Activated CD4-positive, CD25-positive, alpha-beta regulatory T cell treated with anti-CD3 and anti-CD28 coated beads, Interleukin-2, amount 50 U/mL, for 16 hours (primary cell): ENCODE measurements around the gene BPIFB4.
"Not testable (repeated sequence)": the region's sequence is repeated elsewhere in the genome, so short reads cannot be mapped to it uniquely, and the experiment has no call there.

Experiments used
- DNase-seq: peaks from one replicate; pipeline ENCODE4 v3.0.0-alpha.2; 2020; ENCODE audit warnings: low read depth, low spot score

The BPIFB4 gene

DNA sequence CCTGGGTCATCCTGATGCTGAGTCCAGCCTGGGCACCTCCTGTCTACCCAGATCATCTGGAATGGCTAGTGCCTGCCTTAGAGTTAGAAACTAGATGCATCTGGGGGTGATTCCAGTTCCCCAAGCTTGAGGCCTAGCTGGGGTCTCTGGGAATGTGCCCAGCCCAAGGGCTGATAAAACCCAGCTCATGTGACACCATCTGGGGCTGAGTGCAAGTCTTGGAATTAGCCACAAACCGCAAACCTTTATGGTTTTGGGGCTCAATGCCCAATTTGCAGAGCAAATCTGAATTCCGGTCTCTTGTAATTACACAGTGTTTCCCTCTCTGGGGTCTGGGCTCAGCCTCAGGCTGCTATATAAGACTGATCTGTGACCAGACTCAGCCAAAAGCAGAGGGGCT is at the start of gene BPIFB4:
TSS of gene BPIFB4 (plus strand) at position 385 of the 400 bp plus-strand sequence. CDS start 1,884 bp downstream, outside the sequence.
- no peak for DNase-seq

DNA sequence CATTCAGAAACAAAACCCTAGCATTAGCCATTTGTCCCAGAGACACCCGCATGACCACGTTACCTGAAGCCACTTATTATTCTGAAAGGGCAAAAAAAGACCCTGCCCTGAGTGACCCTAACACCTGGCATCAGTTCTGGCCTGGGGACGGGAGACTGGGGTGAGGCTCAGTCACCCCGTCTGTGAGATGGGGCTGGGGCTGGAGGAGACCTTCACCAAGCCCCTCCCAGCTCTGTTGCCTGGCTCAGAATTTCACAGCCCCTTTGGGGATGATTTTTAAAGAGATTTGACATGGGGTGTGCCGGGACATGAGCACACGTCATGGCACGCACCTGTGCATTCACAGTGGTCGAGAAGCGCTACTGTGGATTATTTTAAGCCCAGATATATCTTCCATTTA is 49.4 kb upstream of the BPIFB4 start:
- DNase-seq: no peak

DNA sequence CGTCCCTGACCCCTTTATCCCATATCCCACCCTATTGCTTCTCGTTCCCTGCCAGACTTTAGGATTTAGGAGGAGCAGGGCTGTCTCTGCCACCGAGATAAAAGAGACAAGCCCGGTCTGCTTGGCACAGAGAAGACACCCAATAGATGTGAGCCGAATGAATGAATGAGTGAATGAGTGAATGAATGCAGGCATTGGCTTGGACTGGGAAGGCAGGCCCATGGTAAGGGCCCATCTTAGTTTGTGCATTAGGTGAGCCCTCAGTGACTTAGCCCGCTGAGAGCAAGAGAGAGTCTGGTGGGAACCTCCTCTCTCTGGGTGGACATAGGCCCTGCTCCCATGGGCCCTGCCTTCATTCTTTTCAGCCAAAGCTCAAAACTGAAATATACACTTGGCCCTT is 48.9 kb upstream of the BPIFB4 start:
- DNase-seq: no peak

DNA sequence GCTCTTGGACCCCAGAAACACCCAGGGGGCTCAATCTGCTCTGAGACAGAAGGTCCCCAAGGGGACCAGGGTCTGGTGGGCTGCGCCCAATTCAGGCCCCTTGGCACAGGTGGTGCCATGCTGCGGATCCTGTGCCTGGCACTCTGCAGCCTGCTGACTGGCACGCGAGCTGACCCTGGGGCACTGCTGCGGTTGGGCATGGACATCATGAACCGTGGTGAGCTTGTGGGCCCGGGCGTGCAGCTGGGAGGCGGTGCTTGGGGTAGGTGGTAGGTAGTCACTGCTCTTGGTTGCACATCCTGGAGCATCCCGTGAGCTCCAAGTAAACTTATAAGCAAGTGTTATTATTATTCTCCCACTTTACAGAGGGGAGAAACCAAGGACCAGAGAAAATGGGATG is 47.9 kb upstream of the BPIFB4 start, which contains the start of gene BPIFB6:
TSS of gene BPIFB6 (plus strand) at position 118 of the 400 bp plus-strand sequence. CDS start at position 118, 0 bp downstream.
- no peak for DNase-seq

DNA sequence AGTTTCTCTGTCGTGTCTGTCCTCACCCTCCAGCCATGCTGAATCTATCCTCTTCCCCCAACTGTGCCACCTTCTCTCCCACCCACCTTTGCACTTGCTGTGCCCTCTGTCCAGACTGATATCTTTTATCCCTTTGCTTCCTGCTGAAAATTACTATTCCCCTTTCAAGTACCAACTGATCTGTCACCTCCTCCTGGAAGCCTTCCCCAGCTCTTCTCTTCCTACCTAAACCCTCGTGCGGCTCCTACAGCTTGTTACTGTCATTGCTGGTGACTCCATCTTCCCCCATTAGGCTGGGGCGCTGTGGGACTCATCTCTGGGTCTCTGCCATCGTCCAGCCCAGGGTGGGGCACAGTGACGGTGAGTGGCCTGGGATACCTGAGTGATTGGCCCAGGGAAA is 46.9 kb upstream of the BPIFB4 start:
- no peak for DNase-seq

DNA sequence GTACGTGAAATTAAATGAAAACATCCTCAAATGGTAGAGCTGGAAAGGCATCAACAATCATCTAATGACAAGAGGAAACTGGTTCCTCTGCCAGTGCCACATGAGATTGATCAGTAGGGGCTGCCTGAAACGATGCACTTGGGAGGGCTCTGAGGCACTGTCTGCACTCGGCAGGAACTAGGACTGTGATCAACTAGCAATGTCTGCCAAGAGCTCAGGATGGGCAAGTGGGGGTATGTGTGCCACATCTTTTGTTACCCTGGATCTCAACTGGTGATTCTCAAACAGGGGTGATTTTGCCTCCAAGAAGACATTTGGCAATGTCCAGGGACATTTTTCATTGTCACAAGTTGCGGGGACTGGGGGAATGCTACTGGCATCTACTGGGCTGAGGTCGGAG is 46.1 kb upstream of the BPIFB4 start:
- DNase-seq: no peak

DNA sequence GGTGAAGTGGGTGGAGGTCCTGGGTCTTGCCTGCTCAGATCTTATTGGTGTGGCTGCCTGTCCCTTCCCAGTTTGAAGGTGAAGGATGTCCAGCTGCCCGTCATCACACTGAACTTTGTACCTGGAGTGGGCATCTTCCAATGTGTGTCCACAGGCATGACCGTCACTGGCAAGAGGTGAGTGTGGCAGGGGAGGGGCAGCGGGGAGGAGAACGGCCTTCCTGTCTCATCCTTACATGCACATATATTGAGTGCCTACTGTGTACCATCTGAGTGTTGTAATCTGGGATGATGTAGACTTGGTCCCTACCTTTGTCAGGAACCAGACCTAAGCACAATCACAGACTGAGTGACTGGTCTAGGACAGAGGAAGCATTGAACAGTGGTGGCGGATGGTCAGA is 45.3 kb upstream of the BPIFB4 start:
- no peak for DNase-seq

DNA sequence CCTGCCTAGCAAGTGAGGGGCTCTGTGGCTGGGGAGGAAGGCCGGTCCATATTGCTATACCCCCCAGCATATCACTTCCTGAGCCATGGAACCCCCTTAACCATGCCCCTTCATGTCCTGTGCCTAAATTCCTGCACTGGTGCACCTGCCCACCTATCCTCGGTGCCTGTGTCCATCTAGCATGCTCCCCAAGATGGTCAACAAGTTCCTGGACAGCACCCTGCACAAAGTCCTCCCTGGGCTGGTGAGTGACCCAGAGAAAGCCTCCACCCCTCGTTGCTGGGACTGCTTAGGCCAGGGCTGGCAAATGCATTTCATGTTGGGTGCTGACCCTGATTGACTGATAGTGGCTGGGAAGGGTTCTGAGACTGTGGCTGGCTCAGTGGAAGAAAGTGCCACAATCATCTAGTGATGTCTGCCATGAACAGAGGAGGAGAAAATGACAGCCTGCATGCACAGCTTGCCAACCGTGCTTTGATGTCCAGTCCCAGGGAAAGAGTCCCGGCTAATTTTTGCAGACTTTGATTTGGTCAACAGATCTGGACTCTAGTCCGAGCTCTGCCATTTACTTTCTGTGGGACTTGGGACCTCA is 44.4 kb upstream of the BPIFB4 start:
- no peak for DNase-seq

DNA sequence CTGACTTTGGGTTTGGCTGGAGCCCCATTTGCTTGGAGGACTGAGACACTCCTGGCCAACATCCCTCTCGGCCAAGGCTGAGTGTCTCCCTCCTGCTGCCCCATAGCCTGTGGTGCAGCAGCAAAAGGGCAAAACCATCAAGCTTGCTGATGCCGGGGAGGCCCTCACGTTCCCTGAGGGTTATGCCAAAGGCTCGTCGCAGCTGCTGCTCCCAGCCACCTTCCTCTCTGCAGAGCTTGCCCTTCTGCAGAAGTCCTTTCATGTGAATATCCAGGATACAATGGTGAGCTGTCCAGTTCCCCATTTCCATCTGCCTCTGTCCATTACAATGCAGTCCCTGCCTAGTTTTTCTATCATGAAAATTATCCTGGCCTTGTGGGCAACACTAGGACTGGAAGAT is 42.0 kb upstream of the BPIFB4 start:
- DNase-seq: no peak

DNA sequence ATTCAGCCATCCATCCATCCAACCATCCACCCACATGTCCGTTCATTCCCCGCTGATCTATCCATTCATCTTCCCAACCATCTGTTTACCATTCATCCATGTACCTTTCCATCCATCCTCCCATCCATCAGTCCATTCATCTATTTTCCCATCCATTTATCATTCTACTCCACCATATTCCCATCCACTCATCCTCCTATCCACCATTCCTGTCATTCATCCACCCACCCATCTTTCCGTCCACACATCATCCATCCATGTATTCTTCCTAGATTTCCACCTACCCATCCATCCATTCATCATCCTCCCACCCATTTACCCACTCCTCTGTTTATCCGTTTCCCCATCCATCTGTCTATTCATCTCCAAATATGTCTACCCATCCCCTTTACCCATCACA is 41.2 kb upstream of the BPIFB4 start:
- no peak for DNase-seq

DNA sequence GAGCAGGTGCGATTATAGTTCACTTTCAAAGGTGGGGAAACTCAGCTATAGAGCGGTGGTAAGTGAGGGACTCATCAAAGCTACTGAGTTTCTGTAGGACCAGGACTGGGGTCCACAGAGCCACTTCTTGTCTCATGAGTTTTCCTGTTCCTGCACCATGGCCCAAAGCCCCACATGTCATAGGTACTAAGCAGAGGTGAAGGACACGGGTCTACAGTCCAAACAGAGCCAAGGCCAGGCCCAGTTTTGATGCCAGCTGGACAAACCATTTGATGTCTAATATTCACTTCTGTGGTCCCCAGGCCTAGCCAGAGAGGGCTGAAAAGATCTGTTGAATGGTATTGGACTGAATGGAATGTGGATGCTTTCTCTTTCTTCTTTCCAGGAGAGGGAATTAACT is 37.0 kb upstream of the BPIFB4 start:
- DNase-seq: no peak

DNA sequence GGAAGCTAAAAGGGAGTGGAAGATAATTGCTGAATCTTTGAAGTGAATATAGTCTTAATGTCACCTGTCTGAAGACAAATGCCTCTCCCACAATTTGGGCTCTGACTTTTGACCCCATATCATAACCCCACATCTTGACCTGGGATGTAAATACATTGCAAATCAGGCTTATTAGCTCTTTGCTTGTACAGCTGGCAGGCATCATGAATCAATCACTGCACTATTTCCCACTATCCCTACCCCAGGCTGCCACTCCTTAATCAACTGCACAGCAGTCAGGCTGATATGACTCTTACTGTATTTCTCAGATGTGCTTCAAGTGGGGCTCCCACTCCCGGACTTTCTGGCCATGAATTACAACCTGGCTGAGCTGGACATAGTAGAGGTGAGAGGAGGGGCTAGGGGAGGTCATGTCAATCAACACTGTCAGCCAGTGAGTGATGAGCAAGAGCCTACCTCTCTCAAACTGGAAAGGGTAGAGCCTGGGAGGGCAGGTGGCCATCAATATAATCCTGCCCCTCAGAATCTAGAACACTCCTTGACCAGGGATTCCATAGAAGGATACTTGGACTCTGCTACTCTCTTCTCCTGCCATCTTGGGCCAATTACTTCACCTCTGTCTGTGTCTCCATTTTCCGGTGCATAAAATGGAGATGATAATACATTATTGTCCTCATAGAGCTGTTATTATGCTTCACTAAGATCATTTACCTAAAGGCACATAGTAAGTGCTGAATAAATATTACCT is 36.3 kb upstream of the BPIFB4 start:
- no peak for DNase-seq

DNA sequence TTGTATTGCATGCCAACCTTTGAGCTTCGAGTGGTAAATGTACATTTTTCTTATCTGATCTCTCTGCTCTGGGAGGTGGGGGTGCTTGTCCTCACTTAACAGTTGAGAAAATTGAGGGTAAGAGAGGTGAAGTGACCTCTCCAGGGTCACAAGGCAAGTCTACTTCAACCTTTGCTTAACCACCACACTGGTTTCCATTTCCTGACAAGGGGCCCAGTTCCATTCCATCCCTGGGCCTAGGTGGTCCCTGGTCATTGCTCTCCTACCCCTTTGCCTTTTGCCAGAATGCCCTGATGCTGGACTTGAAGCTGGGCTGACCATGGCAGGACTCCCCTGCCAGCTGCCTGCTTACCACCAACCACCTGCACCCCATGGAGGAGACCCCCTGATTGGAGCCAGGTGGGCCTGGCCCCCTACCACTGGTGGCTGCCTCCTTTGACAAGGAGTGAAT is 35.7 kb upstream of the BPIFB4 start:
- DNase-seq: no peak

DNA sequence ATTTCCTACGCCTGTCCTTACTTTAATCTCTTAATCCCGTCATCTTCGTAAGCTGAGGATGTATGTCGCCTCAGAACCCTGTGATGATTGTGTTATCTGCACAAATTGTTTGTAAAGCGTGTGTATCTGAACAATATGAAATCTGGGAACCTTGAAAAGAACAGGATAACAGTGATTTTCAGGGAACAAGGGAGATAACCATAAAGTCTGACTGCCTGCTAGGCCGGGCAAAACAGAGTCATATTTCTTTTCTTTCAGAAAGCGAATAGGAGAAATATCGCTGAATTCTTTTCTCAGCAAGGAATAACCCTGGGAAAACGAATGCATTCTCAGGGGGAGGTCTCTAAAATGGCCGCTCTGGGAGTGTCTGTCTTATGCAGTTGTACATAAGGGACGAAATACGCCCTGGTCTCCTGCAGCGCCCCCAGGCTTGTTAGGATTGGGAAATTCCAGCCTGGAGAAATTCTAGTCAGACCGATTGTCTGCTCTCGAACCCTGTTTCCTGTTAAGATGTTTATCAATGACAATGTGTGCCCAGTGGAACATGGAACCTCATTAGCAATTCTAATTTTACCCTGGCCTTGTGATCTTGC is 34.2 kb upstream of the BPIFB4 start:
- DNase-seq: not testable (repeated sequence)

DNA sequence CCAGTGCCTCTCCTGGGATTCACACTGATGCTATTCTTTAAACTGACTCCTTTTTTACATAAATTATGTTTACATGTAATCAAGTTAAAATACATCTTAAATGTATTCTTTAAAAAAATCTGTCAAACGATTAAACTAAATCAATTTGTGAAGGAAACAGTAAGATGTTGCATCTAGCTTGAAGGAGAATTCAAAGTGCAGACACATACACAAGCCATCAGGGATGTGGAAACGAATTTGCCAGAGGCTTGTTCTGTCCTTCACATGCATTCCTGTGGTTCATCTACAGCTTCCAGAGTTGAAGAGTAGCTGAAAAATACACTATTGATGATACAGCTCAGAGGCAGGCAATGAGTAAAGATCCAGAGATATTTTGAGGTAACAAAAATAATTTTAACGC is 33.0 kb upstream of the BPIFB4 start:
- DNase-seq: no peak

DNA sequence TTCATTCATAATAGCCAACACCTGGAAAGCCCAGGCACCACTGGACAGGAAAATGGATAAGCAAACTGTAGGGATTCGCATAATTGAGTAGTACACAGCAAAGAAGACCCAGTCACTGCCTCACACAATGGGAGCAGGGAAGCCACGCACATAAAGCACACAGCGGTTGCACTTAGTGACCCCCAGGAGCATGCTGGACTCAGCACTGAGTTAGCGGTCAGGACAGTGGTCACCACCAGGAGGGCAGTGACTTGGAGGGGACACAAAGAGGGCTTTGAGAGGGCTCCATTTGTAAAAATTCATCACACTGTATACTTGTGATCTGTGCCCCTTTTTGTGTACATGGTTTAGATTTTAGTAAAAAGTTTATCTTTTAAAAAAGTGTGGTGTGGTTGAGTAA is 28.1 kb upstream of the BPIFB4 start:
- DNase-seq: no peak

DNA sequence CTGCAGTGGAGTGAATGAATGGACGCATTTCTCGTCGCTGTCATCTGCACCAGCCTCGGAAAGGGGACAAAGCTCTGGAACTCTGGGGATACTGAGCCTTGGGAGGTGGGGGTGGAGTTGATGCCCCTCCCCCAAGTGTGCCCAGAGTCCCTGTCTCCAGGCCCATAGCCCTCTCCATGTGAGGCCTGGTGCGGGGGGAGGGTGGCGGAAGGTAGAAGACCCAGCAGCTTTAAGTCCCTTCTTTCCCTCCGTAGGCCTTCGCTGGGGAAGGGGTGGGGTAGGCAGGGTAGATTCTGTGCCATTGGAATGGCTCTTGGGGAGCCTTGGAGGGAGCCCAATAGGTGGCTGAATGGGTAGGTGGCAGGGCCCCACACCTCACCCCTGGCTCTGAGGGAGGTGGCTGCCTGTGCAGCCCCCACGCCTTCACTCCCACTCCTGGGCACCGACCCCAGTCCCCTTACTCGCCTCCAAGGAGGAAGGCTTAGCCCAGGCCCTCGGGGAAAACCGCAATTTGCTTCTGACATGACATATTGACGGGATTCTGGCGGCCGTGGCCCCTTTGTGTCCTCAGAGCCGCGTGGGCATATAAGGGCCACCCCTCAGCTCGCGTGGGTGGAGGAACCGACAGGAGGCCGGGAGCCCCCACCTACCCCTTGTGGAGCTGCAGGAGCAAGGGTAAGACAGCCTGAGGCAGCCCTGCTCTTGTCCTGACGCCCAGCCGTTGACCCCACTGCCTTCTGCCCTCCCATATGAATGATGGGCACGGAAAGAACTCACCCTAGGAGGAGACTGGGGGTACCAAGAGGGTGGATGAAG is 25.9 kb upstream of the BPIFB4 start, which contains the start of gene BPIFB3:
TSS of gene BPIFB3 (plus strand) at position 613 of the 816 bp plus-strand sequence. CDS start 1,533 bp downstream, outside the sequence.
- DNase-seq: no peak

DNA sequence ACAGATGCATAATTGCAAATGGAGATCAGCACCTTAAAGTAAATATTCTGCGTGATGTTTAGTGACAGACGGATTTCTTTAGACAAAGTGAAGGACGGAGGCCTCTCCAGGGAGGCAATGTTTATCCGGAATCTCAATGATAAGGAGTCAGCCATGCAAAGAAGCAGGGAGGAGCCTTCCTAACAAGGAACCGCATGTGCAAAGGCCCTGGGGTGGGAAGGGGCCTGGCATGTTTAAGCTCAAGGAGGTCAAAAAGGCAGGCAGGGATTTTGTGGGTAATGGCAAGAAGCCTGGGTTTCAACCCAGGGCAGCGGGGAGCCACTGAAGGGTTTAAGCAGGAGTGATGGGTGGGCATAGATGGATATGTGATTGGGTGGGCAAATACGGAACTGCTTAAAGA is 25.1 kb upstream of the BPIFB4 start:
- no peak for DNase-seq

DNA sequence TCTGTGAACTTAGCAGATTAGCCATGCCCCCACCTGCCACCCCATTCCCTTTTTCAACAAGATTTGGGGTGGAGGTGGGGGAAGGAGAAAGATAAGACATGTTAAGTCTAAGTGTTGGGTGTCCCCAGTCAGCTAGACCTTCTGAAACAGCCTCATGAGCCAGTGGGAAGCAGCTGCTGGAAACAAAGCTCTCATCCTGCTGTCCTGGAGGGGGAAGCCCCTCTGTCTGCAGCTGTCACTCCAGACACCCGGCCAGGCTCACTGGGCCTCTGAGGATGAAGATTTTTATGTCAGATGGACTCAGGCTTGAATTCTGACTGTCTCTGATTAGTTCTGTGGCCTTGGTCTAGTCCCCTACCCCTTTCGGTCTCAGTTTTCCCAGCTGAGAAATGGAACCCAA is 24.7 kb upstream of the BPIFB4 start:
- DNase-seq: no peak

DNA sequence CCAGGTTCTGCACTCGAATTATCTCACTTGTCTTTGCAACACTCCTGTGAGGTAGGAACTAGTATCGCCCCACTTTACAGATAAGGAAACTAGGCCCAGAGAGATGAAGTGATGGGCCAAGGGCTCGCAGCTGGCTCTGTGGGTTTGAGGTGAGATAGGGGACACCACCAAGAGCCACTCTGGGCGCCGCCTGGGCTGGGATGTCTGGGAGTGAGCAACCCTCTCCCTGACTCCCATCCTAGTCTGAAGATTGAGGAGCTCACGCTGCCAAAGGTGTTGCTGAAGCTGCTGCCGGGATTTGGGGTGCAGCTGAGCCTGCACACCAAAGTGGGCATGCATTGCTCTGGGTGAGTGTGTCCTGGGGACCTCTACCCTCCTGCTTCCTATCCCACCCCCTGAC is 20.3 kb upstream of the BPIFB4 start:
- DNase-seq: no peak

DNA sequence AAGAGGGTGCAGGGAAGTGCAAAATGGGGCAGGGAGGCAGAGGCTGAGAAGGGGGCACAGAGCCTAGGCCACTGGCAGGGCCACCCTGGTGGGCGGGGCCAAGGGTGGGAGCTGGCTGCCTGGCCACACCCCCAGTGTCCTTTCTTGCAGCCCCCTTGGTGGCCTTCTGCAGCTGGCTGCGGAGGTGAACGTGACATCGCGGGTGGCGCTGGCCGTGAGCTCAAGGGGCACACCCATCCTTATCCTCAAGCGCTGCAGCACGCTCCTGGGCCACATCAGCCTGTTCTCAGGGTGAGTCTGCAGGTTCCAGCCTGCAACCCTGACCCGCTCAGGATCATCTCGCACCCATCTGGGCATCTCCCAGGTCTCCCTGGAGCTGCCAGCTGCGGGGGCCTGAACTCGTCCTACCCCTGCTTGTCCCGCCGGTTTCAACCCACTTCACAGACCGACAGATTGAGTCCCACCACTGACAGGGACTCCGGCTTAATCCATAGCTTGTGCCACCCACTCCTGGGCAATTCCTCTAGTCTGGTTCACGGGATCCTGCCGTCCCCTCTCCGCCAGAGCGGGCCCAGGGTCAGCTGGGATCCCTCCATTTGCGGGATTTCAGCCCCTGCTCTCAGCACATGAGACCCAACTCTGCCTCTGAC is 19.6 kb upstream of the BPIFB4 start:
- DNase-seq: no peak

DNA sequence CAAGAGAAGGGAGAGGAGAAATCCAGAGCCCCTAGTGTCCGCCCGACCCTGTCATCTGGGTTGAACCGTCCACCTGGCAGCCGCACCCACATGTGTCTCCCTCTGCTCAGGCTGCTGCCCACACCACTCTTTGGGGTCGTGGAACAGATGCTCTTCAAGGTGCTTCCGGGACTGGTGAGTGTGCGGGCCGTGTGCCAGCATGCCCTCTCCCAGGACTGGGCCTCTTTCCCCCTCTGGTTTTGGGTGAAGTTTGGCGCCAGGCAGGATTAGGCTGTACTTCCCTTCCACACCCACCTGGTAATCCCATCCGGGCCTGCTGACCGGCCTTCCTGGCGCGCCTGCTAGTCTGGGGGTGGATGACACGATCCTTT is 17.8 kb upstream of the BPIFB4 start:
- no peak for DNase-seq
